Ectodermal cell (in vitro differentiated cells): Measurements from ENCODE around the gene KRIT1.
"Not testable (repeated sequence)": the region's sequence is repeated elsewhere in the genome, so short reads cannot be mapped to it uniquely, and the experiment has no call there.

Experiments used
- H3K27ac ChIP-seq: 2 replicates; pipeline ENCODE4 v1.7.0; 2013; ENCODE audit warnings: mild to moderate bottlenecking, low read depth, low read length; ENCODE audit not compliant: insufficient read depth, poor library complexity, severe bottlenecking
- H3K27me3 ChIP-seq: 2 replicates; pipeline ENCODE4 v1.7.0; 2013; ENCODE audit warnings: mild to moderate bottlenecking, low read length; ENCODE audit not compliant: insufficient read depth, control insufficient read depth, poor library complexity, severe bottlenecking
- H3K36me3 ChIP-seq: one replicate; pipeline ENCODE4 v1.7.0; 2013; ENCODE audit warnings: low read length; ENCODE audit not compliant: control insufficient read depth, insufficient read depth
- H3K4me1 ChIP-seq: one replicate; pipeline ENCODE4 v1.7.0; 2013; ENCODE audit warnings: low read length; ENCODE audit not compliant: control insufficient read depth, insufficient read depth
- H3K4me3 ChIP-seq: 2 replicates; pipeline ENCODE4 v1.7.0; 2013; ENCODE audit warnings: low read depth, low read length, control low read depth; ENCODE audit not compliant: insufficient read depth
- H3K9me3 ChIP-seq: 2 replicates; pipeline ENCODE4 v1.7.0; 2013; ENCODE audit warnings: mild to moderate bottlenecking, low read length, moderate library complexity; ENCODE audit not compliant: control insufficient read depth
- WGBS, 2 experiments: methylation state at CpG; one replicate each; pipeline ENCODE4 v1.1.7; 2013; ENCODE audit warnings: missing lambda C conversion rate in 2 of 2; 5-methylcytosine and 5-hydroxymethylcytosine counted together

Gene KRIT1

DNA sequence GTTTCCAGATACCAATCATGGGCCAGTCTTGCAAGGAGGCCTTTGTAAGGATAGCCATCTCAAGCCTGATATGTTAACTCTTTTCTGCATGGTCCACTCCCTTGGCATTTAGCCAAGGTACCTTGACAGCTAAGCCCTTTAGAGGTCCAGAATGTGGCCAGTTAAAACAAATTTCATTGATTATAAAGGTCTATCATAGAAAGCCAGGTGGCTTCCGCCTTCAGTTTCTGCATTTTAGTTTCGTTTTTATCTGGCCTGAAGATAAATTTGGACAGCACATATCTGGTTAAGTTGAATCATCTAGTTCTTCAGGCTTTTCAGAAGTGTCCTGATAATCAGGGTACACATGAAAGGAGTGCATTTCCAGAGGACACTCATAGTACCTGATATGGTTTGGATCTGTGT lies 30.7 kb upstream of the KRIT1 start:
- Histone ChIP-seq H3K27ac (no peak overlapping the region), H3K4me3 (no peak overlapping the region), H3K9me3 (no peaks in the 10 kb centered on the region), H3K27me3 (no peaks in the 10 kb centered on the region), H3K36me3 (no peaks in the 10 kb centered on the region), H3K4me1 (peaks cover 2% of the 10 kb centered on the region)
- WGBS, 2 experiments = 91 to 93% methylated on average over 2 of the region's 2 CpGs

DNA sequence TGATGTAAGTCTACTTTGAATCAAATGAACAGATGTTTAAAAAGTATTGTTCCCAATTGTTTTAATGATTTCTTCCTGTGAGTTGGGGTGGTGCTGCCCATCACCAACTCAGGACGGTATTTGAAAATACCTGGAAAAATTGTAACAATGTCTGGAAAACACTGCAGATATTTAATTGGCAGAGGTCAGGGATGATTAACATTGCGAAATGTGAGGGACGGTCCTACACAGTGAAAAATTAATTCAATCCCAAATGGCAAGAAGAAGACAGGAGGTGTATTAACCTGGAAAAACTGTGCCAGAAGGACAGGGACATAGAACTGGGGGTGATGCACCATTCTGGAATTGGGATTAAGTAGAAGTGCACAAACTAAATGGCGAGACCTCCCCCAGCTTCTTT lies 29.6 kb upstream of the KRIT1 start:
- Histone ChIP-seq H3K4me3 (no peak overlapping the region), H3K9me3 (no peaks in the 10 kb centered on the region), H3K36me3 (no peaks in the 10 kb centered on the region), H3K27me3 (no peaks in the 10 kb centered on the region), H3K27ac (no peak overlapping the region), H3K4me1 (peaks cover 2% of the 10 kb centered on the region)
- WGBS, 2 experiments = 90 to 97% methylated on average over 4 of the region's 4 CpGs

DNA sequence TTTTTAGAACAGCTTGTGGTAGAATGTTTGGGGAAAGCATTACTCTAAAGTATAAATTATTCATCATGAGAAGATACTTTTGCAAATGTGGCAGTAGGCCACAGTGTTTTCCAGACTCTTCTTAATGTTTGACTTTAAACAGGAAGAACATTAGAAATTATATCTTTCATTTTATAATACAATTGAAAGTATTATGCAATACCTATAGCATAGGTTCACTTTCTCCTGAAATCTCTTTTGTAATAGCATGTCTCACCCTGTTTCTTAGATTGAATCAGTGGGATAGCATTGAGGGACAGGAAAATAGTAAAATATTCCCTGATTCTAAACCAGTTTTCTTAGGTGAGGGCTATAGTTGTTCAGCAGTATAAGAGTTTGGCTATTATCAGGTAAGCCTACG lies 23.2 kb upstream of the KRIT1 start:
- no peaks in the 10 kb centered on the region for H3K36me3 ChIP-seq
- H3K9me3 ChIP-seq = no peaks in the 10 kb centered on the region
- no peaks in the 10 kb centered on the region for H3K4me1 ChIP-seq
- H3K27ac ChIP-seq = no peak overlapping the region
- H3K27me3 ChIP-seq = no peaks in the 10 kb centered on the region
- no CpG with 5 or more reads among the region's 1 CpG for WGBS, 2 experiments
- H3K4me3 ChIP-seq = no peak overlapping the region

DNA sequence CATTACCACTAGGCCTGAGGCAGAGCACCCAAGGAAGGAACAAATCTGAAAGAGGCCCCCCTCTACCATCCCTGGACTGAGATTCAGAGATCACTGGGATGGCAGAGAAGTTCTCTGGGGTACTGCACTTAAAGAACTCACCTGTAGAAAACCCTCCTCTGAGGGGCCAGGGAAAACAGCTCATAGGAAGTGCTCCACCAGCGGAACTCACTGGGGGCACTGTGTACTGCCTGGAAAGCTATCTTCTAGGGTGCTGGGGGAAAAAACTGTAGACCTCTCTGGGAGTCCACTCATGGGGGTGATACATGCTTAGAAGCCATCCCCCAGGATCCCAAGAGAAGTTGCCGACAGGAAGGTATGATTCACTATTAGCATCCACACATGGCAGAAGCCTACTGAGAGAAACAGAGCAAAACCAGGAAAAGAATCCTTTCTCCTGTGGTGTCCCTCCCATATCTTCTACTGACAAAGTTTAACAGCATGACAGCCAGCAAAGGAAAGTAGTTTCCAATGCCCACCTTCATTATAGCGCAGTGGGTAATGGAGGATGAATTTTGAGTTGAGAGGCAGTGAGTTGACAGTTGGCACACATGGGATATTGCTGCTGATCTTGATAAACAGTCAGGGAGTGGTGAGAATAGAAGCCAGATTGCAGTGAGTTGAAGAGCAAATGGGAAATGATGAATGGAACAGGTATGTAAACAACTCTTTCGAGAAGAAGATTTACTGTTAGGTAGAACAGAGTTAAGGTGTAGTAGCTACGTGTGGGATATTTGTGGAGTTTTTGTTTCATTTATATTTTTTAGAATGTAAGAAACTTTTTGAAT lies 20.9 kb upstream of the KRIT1 start:
- no peaks in the 10 kb centered on the region for H3K9me3 ChIP-seq
- H3K27ac ChIP-seq = no peak overlapping the region
- WGBS, 2 experiments = 92 to 94% methylated on average over 4 to 5 of the region's 5 CpGs
- H3K36me3 ChIP-seq = no peaks in the 10 kb centered on the region
- no peak overlapping the region for H3K4me3 ChIP-seq
- no peaks in the 10 kb centered on the region for H3K4me1 ChIP-seq
- H3K27me3 ChIP-seq = no peaks in the 10 kb centered on the region

DNA sequence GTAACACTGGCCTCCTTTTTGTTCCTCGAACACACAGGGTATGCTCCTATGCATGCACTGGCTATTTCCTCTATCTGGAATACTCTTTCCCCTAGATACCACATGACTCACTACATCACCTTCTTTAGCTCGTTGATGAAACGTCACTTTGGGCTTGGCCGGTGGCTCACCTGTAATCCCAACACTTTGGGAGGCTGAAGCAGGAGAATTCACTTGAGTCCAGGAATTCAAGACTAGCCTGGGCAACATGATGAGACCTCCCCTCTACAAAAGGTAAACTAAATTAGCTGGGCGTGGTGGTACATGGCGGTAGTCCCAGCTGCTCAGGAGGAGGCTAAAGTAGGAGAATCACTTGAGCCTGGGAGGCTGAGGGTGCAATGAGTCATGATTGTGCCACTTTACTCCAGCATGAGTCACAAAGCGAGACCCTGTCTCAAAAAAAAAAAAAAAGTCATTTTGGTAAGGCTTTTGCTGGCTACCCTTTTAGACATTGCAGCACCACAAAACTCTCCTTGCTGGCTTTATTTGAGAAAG lies 14.6 kb upstream of the KRIT1 start:
- H3K4me1 ChIP-seq = no peaks in the 10 kb centered on the region
- no peak overlapping the region for H3K27ac ChIP-seq
- WGBS, 2 experiments = 83 to 87% methylated on average over 7 of the region's 7 CpGs
- H3K27me3 ChIP-seq = no peaks in the 10 kb centered on the region
- no peak overlapping the region for H3K4me3 ChIP-seq
- no peaks in the 10 kb centered on the region for H3K36me3 ChIP-seq
- H3K9me3 ChIP-seq = no peaks in the 10 kb centered on the region

DNA sequence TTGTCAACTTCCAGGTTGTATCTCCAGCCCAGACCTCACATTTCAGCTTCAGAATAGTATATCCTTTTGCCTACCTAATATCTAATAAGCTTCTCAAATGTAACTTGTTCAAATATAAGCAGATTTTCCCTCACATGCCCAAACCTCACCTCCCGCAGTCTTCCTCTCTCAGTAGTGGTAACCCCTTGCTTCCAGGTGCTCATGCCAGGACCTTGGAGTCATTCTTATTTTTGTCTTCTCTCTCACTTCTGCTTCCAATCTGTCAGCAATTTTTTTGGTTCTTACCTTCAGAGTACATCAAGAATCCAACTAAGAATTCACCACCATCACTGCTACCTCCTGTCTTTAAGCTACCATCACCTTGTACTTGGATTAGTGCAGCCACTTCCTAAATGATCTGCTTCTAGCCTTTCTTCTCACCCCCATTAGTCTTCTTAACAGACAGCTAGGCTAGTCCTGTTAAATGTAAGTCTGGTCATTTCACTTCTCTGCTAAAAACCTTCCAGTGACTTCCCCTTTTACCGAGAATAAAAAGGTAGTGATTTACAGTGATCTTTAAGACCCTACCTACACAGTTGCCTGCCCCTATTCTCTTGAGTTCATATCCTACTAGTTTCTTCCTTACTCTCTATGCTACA lies 14.0 kb upstream of the KRIT1 start:
- Histone ChIP-seq H3K4me1 (no peaks in the 10 kb centered on the region), H3K27me3 (no peaks in the 10 kb centered on the region), H3K9me3 (no peaks in the 10 kb centered on the region), H3K27ac (no peak overlapping the region), H3K4me3 (no peak overlapping the region), H3K36me3 (no peaks in the 10 kb centered on the region)
- 91 to 93% methylated on average over 2 of the region's 2 CpGs for WGBS, 2 experiments

DNA sequence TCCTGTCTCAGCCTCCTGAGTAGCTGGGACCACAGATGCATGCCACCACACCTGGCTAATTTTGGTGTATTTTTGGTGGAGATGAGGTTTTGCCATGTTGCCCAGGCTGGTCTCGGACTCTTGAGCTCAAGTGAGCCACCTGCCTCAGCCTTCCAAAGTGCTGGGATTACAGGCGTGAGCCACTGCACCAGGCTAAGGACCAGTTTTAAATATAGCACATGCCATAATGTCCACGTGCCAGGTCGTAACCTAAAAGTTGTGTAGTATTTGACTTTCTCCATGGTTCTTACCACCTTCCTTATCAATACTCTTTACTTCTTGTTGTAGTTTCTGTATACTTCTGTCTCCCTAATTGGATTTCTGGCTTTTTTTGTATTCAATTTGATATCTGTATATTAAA lies 13.3 kb upstream of the KRIT1 start:
- no peaks in the 10 kb centered on the region for H3K9me3 ChIP-seq
- no peak overlapping the region for H3K27ac ChIP-seq
- H3K36me3 ChIP-seq = no peaks in the 10 kb centered on the region
- 97 to 98% methylated on average over 4 of the region's 4 CpGs for WGBS, 2 experiments
- H3K4me3 ChIP-seq = no peak overlapping the region
- no peaks in the 10 kb centered on the region for H3K27me3 ChIP-seq
- no peaks in the 10 kb centered on the region for H3K4me1 ChIP-seq

DNA sequence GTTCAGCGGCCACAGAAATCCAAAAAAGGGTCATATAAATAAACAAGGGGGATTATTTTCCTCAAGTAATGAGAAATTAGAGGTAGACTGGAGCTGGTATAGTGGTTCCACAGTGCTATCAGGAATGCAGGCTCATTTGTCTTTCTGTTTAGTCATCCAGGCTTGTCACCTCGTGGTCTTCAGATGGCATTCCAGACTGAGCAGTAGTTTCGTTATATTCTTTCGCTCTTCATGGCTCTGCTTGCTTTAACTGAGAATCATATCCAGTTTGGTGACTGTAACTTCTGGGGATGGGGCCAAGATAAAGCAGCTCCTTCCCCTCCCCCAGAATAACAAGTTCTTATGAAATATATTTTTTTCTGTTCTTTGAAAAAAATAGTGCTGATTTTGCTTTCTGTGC lies 9.6 kb upstream of the KRIT1 start:
- 88 to 97% methylated on average over 3 to 4 of the region's 4 CpGs for WGBS, 2 experiments
- no peaks in the 10 kb centered on the region for H3K4me1 ChIP-seq

DNA sequence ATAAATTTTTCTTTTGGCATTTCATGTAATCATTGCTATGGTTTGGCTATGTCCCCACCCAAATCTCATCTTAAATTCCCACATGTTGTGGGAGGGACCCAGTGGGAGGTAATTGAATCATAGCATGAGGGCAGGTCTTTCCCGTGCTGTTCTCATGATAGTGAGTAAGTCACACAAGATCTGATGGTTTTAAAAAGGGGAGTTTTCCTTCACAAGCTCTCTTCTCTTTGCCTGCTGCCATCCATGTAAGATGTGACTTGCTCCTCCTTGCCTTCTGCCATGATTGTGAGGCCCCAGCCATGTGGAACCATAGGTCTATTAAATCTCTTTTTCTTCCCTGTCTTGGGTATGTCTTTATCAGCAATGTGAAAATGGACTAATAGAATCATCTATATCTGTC lies 9.1 kb upstream of the KRIT1 start:
- H3K4me1 ChIP-seq, H3K36me3 ChIP-seq, H3K27ac ChIP-seq, H3K9me3 ChIP-seq, H3K27me3 ChIP-seq, H3K4me3 ChIP-seq: not testable (repeated sequence)
- 88 to 97% methylated on average over 1 of the region's 1 CpG for WGBS, 2 experiments

More for the DNA sequence above, 9.6 kb upstream of the KRIT1 start:
- Histone ChIP-seq H3K4me3 (no peak overlapping the region), H3K27me3 (no peaks in the 10 kb centered on the region), H3K27ac (no peak overlapping the region), H3K36me3 (no peaks in the 10 kb centered on the region), H3K9me3 (no peaks in the 10 kb centered on the region)

DNA sequence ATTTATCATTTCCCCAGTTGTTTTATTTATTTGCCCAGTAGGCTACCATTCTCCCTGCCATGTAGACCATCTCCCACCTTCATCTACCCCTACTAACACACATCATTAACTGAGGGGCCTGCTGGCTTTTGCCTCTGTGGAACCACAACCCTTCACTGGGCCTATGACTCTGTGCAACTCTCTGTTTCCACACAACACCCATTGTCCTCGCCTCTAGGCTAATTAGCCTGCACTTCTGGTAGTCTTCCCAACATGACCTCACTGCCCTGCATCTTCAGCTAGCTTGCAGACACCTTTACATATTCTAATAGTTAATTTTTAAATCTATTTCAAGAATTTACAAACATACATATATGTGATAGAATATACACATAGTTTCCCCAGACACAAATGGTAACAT lies 7.5 kb upstream of the KRIT1 start:
- H3K4me1 ChIP-seq = no peaks in the 10 kb centered on the region
- no peaks in the 10 kb centered on the region for H3K9me3 ChIP-seq
- no peaks in the 10 kb centered on the region for H3K36me3 ChIP-seq
- no peak overlapping the region for H3K27ac ChIP-seq
- WGBS, 2 experiments = 91 to 96% methylated on average over 1 of the region's 1 CpG
- H3K27me3 ChIP-seq = no peaks in the 10 kb centered on the region
- H3K4me3 ChIP-seq = no peak overlapping the region
